Ramos (cell line): ENCODE data around the gene DNASE1.
"Not testable (repeated sequence)": the region's sequence is repeated elsewhere in the genome, so short reads cannot be mapped to it uniquely, and the experiment has no call there.

Source experiments
- in situ Hi-C: fragments of 300-500 bp; cut with MboI; formaldehyde crosslinking; loops from one replicate; pipeline ENCODE4 v1.14.3; 2022; ENCODE audit warnings: low sequenced_read_pairs; ENCODE audit not compliant: unreplicated experiment

Gene DNASE1

DNA sequence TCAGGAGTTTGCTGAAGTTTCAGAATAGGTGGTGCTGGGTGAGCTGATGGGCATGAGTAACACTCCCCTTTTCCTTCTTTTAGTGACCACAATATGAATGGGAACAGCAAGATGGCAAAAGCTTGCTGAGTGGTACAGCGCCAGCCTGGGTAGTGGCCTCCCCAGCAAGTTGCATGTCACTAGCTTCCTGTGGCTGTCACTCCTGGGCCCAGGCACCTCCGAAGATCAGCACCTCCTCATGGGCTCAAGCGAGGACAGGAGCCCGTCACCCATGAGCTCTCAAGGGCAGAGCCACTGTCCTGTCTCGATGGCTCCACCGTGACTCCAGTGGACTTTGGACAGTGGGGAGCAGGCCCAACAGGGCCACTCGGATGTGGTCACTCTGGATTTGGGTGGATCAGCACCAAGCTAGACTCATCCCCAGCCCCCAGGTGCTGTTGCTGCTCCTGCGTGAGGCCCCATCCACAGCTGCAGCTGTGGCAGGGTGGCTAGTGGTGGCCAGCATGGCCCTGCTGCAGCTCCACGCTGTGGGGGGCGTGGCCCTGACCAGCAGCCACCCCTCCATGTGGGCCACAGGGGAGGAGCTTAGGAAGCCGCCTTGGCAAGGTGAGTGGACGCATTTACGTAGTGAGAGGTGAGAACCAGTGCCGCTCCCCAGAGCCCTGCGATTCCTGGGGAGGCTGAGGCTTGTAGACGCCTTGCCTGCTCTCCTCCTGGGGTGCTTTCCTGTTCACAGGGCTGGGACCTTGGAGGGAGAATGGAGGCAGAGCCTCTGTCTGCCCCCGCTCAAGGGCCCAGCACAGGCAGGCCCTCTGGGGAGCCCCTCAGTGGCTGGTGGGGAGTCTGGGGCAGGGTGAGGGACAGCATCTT lies 13.6 kb upstream of the DNASE1 start:
- in situ Hi-C loops = no loop called here

DNA sequence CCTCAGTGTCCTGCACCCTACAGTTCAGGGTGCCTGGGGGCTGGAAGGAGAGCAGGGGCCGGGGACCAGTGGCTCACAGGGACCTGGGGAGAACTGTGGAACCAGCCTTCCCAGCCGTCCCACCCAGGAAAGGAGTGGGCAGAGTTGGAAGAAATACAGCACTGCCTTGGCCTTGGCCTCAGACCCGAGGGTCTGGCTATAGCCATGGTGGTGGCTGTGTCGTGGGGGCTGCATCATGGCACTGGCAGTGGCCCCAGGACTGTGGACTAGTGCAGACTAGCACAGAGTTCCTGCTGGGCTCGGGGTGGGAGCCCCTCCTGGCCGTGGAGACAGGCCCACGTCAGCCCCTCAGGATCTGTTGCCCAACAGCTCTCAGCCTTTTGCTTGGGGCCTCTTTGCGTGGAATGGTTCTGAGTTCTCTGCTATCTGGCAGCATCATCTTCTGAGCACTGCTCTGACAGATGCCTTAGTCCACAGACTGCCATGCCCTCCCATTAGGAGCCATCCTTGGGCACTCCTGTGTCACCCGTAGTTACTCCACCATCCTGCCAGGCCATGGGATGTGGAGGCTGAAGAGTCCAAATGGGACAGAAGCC lies 12.6 kb upstream of the DNASE1 start:
- in situ Hi-C loops = no loop called here

DNA sequence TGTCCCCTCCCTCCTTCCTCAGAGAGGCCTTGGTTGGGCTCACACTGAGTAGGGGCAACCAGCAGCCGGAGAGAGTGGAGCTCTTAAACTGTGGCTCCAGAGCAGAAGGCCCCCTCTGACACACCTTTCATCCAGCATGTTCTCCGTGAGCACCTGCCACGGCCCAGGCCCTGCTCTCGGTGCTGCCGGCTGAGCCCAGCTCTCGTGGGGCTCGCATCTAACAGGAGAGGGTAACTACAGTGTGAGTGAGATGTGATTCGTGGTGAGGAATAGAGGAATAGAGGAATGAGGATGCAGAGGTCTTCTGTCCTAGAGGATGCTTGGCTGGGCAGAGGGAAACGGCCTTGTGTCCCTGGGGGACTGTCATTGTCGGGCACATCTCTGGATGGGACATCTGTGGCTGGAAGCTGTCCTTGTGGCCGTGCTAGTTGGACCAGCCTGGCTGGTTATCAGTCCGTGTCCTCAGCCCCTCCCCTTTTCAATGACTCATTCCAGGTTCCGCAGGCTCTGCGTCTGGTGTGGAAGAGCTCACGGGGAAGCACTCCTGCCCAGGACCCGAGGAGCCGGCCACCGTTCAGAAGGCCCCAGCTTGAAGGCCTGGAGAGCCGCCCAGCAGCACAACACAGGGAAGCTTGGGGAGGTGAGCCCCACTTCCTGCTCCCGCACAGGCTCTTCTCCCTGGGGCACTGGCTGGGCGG lies 11.9 kb upstream of the DNASE1 start:
- in situ Hi-C loops = no loop called here

DNA sequence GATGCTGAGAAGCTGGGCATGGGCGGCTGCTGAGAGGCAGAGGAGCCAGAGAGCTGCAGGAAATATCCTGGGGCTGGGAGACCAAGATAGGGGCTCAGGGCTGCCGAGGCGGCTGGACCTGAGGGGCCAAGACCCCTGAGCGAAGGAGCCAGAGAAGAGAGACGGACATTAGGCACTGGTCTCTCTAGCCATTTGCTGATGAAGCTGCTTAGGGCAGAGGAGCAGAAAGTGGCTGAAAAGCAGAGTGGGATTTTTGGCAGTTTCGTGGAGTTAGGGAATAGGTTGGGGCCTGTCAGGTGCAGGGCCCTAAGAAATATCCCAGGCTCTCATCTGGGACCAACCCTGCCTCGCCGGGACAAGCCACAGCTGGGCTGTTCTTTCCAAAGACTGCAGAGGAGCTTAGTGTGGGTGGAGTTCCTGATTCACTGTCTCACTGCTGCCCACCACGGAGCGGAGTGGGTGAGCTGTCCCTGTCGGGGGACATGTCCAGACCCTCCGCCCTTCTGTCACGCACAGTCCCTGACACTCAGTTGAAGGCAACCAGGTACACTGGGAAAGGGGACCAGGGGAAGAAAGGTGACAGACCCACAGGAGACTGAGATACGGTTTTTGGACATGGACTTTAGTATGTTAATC lies 11.3 kb upstream of the DNASE1 start:
- in situ Hi-C loops = no loop called here

DNA sequence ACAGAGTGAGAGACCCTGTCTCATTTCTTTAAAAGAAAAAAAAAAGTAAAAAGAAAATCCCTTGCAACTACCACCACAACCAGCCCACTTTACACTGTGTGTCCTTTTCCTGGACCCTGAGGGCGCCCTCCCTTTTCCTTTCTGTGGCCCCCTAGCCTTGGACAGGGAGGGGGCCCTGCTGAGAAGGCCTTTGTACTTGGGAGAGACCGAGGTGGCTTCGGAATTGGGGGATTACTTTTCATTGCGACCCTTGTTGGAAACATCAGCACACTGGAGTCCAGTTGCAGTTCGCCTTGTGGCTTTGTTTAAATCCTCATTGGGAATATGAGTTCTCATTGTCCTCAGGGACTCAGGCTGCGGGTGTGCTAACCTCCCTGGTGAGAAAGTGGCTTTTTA lies 9.4 kb upstream of the DNASE1 start:
- in situ Hi-C loops = no loop called here

DNA sequence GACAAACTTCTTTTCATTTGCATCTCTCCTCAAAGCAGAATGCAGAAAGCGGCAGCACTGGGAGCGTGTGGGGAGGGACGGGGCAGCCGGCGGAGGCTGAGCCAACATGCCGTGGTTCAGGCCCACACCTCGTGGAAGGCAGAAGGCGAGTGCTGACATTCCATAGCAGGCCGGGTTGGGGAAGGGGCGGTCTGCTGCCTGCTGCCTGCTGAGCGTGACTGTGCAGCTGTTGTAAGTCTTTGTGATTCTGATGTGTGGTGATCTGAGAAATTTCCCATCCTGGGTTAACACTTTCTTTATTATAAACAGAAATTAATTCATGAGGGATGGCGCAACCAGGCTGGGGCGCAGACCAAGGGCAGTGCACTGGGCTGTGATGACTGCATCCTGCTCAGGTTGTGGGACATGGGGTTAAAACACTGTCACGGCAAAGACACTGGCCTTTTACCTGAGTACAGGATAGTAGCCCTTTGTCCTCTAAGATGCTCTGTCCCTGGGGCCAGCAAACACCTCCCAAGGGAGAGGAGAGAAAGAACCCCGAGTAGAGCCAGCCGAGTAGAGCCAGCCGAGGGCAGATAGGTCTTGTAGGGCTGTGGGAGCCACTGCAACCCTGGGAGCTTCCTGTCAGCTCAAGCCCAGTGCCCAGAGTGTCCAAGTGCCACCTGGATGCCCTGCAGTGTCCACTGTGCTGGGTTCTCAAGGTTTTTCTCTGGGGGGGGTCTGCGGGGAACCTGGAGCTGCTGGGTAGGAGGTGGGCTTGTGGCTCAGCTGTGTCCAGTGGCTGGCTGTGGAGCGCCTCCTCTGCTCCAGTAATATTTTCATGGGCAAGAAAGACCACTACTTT lies 8.8 kb upstream of the DNASE1 start:
- in situ Hi-C loops = no loop called here

DNA sequence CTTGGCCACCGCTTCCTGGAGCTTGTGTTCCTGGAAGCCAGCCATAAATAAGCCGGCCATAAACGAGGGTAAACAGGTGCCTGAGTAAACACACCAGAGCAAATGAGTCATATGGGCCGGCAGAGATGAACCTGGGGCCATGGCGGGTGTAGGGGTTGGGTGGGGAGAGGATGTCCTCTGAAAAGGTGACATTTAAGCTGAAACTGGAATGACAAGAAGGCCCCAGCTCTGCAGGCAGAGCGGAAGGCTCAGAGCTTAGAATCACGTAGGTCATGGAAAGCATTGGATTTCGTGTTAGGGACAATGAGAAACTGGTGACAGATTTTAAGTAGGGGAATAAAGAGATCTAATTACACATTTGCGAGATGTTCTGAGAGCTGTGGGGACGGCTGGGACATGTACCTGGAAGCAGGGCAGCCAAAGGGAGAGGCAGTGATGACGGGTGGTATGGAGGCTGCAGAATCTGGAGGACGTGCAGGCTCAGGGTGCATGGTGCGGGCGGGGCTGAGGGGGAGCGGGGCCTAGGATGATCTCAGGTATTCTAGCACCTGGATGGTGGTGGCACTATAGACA lies 8.1 kb upstream of the DNASE1 start:
- in situ Hi-C loops = no loop called here

DNA sequence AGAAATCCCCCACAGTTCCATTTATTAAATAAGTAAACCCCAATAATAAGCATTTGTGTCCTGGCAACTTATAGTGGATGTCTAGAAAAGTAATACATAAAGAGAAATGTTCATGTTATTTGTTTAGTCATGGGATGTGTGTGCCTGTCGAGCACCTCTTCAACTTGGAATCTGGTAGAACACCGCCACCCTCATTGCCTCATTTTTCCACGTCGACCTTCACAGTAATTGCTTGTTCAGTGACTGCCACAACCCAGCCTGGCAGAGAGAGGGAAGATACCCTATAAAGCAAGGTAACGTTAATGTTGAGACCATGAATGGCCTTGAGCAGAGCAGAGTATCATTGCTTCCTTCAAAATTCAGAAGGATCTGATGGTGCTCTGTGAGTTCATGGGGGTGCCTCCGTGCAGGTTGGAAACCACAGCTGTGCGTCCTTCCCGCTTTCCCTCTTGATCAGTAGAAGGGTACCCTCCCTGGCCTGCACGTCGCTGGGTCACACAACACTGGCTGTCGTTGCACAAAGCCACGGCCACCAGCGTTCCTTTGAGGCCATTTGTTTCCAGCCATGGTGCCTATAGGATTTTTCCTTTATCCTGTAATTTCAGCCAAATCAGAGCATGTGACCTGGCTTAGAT lies 3.7 kb upstream of the DNASE1 start:
- in situ Hi-C loops = no loop called here

DNA sequence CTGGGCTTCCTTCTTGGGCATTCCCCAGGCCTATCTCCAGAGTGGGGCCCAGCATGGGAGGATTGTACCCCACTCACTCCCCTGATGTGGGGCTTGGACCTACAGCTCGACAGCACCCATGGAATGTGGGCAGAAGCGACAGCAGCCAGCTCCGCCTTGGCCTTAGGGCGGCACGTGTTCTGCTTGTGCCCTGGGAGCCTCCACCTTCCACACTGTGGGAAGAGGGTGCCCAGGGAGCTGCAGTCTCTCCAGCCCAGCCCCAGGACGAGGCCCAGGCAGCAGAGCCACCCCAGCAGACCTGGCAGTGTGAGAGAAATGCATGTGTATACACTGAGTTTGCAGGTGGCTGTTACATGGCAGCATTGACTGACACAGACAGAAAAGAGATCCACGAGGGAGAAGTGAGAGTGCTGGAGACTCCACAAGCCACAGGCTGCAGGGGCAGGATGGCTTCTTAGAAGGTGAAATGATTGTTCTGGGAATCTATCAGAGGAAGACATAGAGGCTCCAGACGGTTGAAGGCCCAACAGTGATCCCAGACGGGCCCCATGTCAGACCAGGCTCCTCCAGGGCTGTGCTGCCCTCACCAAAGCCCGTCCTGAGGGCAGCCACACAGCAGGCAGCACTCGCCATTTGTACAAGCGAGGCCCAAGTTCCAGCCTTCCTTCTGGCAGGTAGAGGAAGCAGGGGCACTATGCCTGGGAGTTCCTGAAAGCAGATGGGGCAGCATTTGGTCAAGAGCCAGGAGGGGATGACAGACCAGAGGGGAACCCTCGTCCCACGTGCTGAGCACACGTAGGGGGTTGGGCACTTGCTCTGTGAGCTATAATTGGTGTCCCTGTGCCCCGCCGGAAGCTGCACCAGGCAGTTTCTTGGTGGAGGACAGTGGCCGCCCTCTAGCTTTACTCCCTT lies 2.8 kb upstream of the DNASE1 start:
- in situ Hi-C loops = no loop called here

DNA sequence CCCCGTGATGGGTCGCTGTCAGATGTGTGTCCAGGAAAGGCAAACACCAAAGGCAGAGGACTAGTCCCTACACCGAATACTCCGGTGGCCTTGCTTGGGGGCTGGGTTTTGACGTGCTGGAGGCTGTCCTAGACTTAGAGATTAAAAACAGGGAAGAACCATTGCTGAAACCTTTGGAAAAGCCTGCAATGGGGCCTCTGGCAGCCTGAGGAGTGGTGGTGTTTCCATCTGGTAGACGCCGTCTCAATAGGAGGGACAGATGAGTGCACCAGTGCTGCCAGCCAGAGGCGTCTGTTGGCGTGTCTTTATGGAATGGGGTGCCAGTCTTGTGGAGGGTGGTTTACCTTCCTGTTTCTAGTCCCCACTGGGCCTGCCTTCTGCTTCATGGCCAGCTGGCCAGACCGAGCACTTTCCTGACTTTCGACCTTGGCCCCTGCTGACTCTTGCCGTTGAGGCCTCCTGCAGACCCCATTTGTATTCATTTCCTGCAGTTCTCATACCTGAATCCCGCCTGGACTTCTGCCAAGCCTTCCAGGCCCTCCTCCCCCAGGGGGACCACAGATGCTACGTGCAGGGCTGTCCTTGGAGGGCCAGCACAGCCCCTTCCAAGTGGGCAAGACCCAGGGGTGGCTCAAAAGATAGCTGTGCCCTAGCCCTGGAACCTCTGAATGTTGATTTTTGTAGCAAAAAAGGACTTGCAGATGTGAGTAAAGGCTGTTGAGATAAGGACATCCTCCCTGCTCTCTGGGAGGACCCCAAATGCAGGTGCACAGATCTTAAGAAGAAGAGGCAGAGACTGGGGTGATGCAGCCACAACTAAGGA lies 1.9 kb upstream of the DNASE1 start:
- in situ Hi-C loops = no loop called here

DNA sequence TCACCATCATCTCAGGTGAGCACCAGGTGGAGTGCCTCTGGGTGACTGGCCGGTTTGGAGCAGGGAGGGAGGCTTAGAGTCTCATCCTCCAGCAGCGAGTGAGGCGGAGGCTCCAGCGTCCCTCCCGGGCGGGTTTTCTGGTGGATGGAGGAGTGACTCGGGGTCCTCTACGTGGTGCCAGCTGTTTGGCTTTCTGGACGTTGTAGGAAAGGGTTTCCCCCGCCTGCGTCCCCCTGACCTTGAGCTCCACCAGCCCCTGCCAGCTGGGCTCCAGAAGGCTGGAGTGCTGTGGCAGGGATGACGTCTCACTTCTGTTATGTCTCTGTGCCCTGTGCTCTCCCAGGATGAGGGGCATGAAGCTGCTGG lies 522 bp downstream of the DNASE1 start:
- in situ Hi-C loops = no loop called here

DNA sequence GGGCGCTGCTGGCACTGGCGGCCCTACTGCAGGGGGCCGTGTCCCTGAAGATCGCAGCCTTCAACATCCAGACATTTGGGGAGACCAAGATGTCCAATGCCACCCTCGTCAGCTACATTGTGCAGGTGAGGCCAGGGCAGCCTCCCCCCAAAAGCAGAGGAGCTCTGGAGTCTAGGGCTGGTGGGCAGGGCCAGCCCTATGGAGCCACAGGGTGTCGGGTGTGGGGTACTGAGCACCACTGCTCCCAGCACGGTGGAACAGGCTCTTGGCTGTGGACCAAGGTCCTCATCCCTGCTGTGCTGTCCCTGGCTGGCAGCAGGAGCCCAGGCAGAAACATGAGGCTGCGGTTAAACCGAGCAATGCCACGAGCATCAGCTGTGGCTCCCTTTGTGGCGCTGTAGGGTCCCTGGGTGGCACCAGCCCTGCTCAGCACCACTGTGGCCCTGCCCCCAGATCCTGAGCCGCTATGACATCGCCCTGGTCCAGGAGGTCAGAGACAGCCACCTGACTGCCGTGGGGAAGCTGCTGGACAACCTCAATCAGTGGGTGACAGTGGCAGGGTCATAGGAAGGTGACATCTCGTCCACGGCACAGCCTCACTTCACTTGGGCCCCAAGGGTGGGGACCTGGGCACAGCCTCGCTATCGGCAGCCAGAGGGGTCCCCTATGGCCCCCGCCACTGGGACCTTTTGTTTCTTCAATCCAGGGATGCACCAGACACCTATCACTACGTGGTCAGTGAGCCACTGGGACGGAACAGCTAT lies 1.1 kb downstream of the DNASE1 start:
- in situ Hi-C loops = no loop called here

DNA sequence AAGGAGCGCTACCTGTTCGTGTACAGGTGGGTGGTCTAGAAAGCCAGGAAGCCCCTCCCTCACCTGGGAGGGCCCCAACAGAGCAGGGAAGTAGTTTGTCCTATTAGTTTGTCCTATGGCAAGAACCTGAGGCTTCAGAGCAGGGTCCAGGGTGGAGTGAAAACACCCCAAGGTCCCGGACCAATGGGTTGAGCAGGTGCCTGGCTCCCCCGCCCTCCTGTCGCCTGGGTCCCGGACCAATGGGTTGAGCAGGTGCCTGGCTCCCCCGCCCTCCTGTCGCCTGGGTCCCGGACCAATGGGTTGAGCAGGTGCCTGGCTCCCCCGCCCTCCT lies 1.6 kb downstream of the DNASE1 start:
- in situ Hi-C loops = not testable (repeated sequence)

DNA sequence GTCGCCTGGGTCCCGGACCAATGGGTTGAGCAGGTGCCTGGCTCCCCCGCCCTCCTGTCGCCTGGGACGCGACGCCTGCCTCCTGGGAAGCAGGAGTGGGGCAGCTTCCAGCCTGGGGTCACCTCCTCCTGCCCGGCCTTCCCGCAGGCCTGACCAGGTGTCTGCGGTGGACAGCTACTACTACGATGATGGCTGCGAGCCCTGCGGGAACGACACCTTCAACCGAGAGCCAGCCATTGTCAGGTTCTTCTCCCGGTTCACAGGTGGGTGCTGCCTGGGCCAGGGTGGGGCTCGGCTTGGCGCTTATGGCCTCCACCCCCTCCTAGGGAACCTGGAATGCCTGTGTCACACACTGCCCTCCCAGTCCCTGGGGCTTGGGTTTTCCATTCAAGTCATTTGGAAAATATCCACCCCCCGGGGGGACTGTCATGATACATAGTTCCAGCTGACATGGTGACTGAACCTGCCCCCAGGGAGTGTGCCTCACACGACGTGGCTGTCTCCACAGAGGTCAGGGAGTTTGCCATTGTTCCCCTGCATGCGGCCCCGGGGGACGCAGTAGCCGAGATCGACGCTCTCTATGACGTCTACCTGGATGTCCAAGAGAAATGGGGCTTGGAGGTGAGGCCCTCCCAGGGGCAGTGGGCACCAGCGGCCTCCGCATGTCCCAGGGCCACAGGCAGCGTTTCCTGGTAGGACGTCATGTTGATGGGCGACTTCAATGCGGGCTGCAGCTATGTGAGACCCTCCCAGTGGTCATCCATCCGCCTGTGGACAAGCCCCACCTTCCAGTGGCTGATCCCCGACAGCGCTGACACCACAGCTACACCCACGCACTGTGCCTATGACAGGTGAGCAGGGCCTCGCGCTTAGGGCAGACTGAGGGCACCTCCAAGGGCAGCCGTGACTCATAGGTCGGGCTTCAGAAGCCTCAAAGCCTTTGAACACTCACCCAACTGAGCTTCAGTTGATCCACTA lies 2.3 kb downstream of the DNASE1 start:
- in situ Hi-C loops = no loop called here

DNA sequence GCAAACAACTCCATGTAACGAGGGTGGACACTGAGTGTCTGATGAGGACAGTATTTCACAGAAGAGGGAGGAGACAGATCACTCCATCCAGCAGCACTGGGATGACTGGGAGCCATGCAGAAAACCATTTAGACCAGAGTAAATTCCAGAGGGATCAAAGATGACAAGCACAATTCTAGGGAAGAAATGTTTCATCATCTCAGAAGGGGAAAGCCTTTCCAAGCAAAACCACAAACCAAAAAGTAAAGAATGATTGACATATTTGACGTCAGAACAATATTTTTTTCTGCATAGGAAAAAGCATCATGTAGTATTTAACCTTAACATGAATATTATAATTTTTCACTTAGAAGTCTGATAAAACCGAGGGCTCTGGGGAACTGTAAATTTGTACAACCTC lies 4.8 kb downstream of the DNASE1 start:
- in situ Hi-C loops = no loop called here

DNA sequence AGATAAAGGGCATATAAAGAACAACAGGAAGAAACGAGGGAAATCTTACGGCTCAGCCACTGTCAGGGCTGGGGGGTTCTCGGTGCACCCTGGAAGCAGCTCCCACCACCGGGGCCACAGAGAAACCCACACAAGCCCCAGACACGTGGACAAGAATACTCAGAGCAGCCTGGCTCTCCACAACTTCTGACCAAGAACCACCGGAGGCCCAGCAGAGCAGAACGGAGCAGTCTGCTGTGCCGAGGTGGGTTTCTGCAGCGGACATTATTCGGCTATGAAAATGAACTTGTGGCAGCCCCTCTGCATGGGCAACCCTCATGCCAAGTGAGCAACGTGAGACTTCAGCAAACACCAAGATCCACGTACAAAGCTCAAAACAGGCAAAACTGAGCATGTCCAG lies 6.8 kb downstream of the DNASE1 start:
- in situ Hi-C loops = no loop called here
